ENCODE measurements around the gene RASD2. TPM values are rescaled to one million over a fixed set of nuclear protein-coding genes. Genes with fewer than 3 reads are reported as not detected.

Gene RASD2
- total RNA-seq, 1 donor from 2014 or later, result 9.4 TPM

- intact Hi-C loops (cut with micrococcal nuclease), result no loop called here
- no peak for ATAC-seq
- no peak for DNase-seq
These were observed 52.6 kb downstream of the RASD2 start for GRCh38 chr22:35593071-35593890.

DNA sequence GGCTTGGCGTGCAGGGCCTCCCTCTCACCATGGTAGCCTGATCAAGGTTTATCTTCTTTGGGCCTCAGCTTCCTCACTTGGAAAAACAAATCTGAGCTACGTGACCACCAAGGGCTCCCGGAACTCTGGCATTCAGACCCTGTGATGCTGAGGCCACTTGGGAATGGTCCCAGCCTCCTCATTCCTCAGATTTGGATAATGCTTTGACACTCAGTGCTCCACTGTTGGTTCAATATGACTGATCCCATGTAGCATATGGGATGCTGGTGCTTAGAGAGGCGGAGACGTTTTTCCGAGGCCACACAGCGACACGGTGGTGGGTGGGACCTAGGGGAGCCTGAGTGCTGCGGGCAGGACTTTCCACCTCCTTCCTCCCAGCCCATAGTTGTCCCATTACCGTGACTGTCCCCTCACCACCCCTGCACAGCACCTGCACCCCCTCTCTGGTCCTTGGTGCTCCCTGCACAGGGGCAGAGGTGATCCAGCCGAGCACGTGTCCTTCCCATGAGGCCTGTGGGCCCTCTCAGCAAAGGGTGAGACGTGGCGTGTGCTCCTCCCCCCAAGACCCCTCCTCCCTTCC is 53.4 kb downstream of the RASD2 start:
- ATAC-seq (no peak), DNase-seq (no peak)
- intact Hi-C loops (cut with micrococcal nuclease), result no loop called here

- ATAC-seq (no peak), DNase-seq (no peak)
- intact Hi-C loops (cut with micrococcal nuclease), result no loop called here
These were observed 54.1 kb downstream of the RASD2 start for GRCh38 chr22:35594686-35595085.

DNA sequence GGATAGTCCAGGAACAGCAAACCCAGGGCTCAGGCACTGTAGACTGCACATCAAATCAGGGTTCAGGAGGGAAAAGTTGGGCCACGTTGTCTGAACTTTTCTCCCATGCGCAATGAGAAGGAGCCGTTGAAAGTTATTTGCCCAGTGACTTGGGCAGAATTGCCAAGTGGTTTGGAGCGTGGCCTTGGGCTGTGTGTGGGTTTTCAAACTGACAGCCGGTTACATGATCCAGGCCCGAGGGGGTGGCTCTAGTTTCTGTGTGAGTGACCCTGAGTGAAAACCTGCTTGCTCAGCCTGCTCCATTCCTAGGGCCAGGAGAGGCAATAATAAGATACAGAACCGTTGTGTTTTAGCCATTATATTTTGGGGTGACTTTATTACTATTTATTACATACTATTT is 56.2 kb downstream of the RASD2 start:
- DNase-seq, result peak; percentile 84
- ATAC-seq, result peak; percentile 75
- intact Hi-C loops (cut with micrococcal nuclease), result no loop called here

GRCh38 chr22:35597692-35598395 is 57.2 kb downstream of the RASD2 start:
- peak; percentile 66 for DNase-seq
- intact Hi-C loops (cut with micrococcal nuclease), result no loop called here
- peak; percentile 59 for ATAC-seq

DNA sequence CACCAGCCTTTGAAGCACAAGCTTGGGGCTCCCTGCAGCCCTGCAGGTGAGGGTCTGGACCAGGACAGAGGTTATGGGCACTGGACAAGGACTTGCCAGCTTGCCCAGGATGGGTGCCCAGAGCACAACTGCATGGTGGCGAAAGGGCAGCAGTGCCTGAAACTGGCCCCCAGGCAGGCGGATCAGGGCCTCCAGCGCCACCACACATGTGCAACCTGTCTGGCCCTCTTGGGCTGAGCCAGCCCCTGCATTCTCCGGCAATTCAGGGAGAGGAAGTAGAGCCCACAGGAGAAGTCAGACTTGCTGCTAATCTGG is 57.7 kb downstream of the RASD2 start:
- intact Hi-C loops (cut with micrococcal nuclease), result no loop called here
- no peak for ATAC-seq
- peak; percentile 26 for DNase-seq

GRCh38 chr22:35599364-35599763 is 58.7 kb downstream of the RASD2 start:
- intact Hi-C loops (cut with micrococcal nuclease), result no loop called here
- no peak for ATAC-seq
- DNase-seq, result peak; percentile 1

- ATAC-seq, result no peak
- DNase-seq, result peak; percentile 56
- intact Hi-C loops (cut with micrococcal nuclease), result no loop called here
These were observed 59.8 kb downstream of the RASD2 start for GRCh38 chr22:35600476-35600875.

- no peak for ATAC-seq
- intact Hi-C loops (cut with micrococcal nuclease), result no loop called here
- no peak for DNase-seq
These were observed 60.5 kb downstream of the RASD2 start for GRCh38 chr22:35601013-35601580.

GRCh38 chr22:35601743-35602615 is 61.3 kb downstream of the RASD2 start:
- intact Hi-C loops (cut with micrococcal nuclease), result no loop called here
- DNase-seq, result no peak
- ATAC-seq, result no peak

Other genes with a start within 250 kb of the RASD2 start
- gene TOM1, start 240.9 kb upstream of the RASD2 start, total RNA-seq, result 78.6 TPM
- gene HMOX1, start 159.7 kb upstream of the RASD2 start, total RNA-seq, result 3.8 TPM
- 10.8 TPM for gene MCM5, start 140.7 kb upstream of the RASD2 start, total RNA-seq
- gene MB, start 76.5 kb downstream of the RASD2 start, total RNA-seq, result 17,299 TPM
- 5.2 TPM for gene APOL6, start 107.6 kb downstream of the RASD2 start, total RNA-seq
- not detected for gene APOL5, start 177.0 kb downstream of the RASD2 start, total RNA-seq

Data from left ventricle myocardium superior (tissue), 1 donor.